Stimulated activated CD8-positive, alpha-beta memory T cell treated with anti-CD3 and anti-CD28 coated beads, Interleukin-12 subunit alpha, Interleukin-12 subunit beta, amount 100 ng/mL, for 1 hour (primary cell): ENCODE data around the gene EHBP1L1.
"Not testable (repeated sequence)": the region's sequence is repeated elsewhere in the genome, so short reads cannot be mapped to it uniquely, and the experiment has no call there.

Experiments
- DNase-seq: peaks from one replicate; pipeline ENCODE4 v3.0.0-alpha.2; 2020; ENCODE audit warnings: low read depth

The EHBP1L1 gene

DNA sequence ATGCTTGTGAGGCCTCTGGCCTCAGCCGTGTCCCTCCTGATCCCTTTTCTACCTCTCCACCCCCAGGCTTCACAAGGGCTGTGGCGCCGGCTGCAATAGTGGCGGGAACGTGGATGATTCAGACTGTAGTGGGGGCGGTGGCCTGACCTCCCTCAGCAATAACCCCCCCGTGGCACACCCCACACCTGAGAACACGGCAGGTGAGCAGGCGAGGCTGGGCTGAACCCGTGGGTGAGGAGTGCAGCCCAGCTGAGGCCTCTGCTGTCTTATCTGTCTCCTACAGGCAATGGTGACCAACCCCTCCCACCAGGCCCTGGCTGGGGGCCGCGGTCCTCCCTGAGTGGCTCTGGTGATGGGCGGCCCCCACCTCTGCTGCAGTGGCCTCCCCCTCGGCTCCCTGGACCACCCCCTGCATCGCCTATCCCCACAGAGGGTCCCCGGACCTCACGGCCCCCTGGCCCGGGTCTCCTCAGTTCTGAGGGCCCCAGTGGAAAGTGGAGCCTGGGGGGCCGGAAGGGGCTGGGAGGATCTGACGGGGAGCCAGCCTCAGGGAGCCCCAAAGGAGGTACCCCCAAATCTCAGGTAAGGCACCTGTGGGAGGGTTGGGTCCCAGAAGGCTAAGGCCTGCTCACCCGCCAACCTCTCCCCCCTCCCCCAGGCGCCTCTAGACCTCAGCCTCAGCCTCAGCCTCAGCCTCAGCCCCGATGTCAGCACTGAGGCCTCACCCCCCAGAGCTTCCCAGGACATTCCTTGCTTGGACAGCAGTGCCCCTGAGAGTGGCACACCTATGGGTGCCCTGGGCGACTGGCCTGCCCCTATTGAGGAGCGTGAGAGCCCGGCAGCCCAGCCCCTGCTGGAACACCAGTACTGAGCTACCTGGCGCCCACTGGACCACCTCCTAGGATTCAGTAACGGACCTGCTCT lies 60.5 kb downstream of the EHBP1L1 start:
- DNase-seq: no peak

DNA sequence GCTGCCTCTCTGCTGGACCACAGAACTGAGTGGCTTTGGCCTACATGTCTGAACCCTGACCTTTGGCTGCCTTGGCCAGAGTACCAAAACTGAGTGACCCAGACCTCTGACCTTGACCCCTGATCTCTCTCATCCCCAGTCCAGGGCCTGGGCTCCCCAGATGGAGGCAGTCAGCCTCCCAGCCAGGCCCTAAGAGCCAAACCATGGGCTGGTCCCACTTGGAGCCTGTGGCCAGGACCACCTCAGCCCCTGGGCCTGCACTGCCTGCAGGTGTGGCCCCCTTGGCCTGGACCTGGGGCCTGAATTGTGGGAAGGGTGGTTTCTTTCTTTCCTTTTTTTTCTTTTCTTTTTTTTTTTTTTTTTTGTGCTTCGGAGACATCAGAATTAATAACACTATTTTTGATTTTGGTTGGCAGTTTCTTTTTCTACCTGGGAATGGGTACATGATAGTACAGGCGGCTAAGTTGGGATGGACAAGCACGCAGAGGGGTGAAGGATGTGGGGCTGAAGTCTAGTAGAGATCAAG lies 61.2 kb downstream of the EHBP1L1 start:
- no peak for DNase-seq

DNA sequence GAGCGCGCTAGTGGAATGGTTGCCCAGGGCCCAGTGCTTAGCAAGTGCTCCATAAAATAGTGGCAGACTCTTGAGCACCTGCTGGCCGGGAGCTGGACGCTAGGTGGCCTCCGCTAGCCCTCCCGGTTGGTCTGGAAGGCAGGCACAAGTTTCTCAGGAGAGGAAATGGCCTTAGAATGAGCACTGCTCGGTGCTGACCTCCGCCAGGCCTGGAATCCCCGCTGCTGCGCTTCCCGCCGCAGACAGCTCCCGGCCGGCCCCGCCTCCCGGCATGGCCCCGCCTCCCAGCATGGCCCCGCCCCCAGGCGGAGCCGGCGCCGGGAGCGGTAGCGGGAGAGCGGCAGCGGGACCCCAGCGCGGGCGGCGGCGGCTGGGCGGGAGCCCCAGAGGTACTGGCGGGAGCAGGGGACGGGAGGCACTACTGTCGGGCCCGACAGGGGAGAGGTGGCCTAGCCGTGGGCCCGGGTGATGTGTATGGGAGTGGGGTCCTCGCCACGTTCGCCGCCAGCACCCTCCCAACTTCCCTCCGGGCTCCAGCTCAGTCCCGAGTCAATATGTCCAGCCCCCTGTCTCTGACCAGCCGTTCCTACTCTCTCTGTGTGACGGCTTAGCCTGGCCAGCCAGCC lies 62.1 kb downstream of the EHBP1L1 start, which contains the start of gene SIPA1:
Gene SIPA1, plus strand, starts transcription at position 308 of the 626 bp plus-strand sequence. CDS start 2,821 bp downstream, outside the sequence.
- no peak for DNase-seq

DNA sequence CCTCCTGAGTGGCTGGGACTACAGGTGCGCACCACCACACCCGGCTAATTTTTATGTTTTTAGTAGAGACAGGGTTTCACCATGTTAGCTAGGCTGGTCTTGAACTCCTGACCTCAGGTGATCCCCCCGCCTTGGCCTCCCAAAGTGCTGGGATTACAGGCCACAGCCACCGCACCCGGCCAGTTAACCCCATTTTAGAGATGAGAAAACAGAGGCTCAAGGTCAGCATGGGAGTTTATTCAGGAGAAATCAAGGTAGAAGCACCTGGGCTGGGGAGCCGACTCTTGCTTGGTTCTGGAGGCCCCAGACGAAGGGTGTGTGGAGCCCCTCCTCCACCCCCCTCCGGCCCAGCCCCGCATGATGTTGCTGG lies 63.4 kb downstream of the EHBP1L1 start:
- DNase-seq: not testable (repeated sequence)

DNA sequence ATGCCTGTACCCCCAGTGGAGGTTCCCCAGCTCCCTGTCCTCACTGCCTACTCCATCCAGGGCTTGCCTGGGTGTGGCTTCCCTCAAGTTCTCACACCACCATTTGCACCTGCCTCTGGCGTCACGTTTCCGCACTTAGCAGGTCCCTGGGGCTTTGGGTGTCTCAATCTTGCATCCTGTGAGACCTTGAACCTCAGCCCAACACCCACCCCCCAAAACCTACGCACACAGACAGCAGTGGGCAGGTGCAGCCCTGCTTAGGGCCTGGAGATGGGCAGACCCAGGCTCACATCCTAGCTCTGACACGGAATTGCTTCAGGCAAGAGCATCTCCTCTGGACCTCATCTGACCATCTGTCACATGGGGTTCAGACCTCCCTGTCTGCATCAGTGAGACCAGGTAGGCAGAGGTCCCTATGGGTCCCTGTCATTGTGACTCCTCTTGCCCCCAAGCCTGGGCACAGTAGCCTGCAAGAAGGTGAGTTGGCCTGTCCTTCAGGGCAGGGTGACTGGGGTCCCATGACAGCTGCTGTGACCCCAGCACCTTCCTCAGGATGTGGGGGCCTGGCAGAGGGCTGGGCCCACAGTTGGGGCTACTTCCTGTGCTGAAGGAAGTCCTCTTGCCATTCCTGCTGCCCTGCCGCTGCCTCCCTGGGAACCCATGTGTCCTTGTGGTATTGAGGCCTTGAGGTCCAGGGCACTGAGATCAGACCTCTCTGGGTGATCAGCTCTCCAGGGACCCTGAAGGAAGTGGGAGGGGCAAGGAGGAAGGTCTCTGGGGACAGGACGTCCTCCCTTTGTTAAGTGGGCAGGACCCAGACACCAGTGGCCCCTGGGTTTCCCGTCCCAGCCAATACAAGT lies 64.0 kb downstream of the EHBP1L1 start:
- no peak for DNase-seq

DNA sequence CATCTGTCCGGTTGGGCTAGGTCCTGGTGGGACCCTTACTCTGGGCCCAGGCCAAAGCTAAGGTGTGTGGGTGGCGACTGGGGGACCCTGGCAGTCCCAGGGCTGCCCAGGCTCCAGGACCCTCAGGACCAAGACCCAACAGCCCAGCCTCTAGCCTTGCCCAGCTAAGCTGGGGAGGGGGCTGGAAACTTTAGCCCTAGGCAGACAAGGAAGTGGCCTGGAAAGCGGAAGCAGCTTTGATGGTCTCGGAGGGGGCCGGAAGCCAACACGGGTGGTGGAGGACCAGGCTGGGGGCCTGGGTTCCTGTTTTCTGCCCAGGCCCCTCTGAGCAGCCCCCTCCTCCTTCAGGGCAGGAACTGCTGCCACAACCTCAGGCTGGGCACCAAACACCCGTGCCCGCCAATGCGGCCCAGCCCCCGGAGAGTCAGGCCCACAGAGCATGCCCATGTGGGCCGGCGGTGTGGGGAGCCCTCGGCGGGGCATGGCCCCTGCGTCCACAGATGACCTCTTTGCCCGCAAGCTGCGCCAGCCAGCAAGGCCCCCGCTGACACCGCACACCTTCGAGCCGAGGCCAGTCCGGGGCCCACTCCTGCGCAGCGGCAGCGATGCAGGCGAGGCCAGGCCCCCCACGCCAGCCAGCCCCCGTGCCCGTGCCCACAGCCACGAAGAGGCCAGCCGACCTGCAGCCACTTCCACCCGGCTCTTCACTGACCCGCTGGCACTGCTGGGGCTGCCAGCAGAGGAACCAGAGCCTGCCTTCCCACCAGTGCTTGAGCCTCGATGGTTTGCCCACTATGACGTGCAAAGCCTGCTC lies 64.8 kb downstream of the EHBP1L1 start:
- no peak for DNase-seq

DNA sequence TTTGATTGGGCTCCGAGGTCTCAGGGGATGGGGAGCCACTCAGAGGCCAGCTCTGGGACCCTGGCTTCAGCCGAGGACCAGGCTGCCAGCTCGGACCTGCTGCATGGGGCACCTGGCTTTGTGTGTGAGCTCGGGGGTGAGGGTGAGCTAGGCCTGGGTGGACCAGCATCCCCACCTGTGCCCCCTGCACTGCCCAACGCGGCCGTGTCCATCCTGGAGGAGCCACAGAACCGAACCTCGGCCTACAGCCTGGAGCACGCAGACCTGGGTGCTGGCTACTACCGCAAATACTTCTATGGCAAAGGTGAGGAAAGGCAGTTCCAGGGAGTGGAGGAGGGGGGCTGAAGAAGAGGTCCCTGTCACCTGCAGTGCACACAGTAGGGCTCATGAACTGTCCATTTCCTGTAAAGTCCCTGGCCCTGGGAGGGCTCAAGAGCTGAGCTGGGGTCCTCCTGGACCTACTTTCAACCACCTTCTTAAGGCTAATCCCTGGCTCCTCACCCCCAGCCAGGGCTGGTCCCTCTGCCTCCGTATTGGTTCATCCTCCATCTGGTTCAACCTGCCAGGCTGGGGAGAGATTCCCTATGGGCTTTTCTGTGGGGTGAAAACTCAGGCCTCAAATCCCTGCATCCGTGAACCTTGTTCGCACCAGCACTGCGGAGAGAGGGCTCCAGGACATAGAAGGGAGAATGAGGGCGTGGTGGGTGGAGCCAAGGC lies 65.6 kb downstream of the EHBP1L1 start:
- no peak for DNase-seq
